HG03575 (cell line): ENCODE results near the gene RNF19B.
"Not testable (repeated sequence)": the region's sequence is repeated elsewhere in the genome, so short reads cannot be mapped to it uniquely, and the experiment has no call there.

Experiments
- ATAC-seq: cut with Tn5 transposase; IDR thresholded peaks from one replicate; pipeline ENCODE4 v1.9.1; 2021; ENCODE audit not compliant: unreplicated experiment, insufficient number of reproducible peaks, low FRiP score; ENCODE audit errors: extremely low read depth

The RNF19B gene

GRCh38 chr1:32915766-32916706 lies 48.6 kb downstream of the RNF19B start:
- no peak for ATAC-seq

DNA sequence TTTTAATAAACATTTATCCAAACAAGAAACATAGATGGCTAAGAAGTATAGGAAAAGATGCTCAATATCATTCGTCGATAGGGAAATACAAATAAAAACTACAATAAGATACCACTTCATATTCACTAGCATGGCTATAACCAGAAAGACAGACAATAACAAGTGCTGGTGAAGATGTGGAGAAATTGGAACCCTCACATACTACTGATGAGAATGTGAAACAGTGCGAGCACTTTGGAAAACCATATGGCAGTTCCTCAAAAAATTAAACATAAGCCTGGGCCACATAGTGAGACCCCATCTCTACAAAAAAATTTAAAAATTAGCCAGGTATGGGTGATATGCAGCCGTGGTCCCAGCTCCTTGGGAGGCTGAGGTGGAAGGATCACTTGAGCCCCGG lies 54.3 kb downstream of the RNF19B start:
- no peak for ATAC-seq

DNA sequence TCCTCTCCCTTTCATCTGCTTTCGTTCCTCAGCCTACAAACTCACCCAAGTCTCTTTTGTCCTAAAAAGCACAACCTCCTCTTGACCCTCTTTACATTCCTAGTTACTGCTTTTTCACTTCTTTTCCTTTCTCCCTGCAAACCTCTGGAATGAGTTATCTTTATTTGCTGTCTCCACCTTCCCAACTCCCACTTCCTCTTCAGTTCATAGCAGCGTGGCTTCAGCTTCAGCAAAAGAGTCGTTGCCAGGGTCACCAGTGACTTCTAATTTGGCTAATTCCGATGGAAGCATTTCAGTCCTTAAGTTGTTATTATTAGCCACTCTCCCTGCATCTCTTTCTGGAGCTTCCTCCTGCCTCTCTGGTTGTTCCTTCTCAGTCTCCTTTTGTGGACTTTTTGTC lies 57.2 kb downstream of the RNF19B start:
- no peak for ATAC-seq

DNA sequence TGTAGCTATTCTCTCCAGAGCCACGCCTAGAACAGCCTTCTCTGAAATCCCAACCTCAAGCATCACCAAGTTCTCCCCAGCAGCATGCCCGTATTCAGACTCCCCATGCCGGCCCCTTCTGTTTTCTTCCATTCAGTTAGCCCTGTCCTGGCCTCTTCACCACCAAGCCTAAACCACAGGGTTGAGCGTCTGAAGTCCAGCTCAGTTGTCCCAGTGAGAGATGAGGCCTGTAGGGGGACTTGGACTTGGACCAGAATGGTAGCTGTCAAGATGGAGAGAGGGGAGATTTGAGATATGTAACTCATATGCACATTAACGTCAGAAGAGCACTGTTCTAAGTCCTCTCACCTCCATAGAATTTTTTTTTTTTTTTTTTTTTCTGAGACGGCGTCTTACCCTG lies 58.0 kb downstream of the RNF19B start:
- no peak for ATAC-seq

DNA sequence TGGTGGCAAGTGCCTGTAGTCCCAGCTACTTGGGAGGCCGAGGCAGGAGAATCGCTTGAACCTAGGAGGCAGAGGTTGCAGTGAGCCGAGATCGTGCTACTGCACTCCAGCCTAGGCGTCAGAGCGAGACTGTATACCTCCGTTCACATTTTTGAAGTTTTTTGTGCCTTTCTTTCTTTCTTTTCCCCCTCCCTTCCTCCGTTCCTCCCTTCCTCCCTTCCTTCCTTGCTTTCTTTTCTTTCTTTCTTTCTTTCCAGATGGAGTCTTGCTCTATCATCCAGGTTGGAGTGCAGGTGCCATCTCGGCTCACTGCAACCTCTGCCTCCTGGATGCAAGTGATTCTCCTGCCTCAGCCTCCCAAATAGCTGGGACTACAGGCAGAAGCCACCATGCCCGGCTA lies 59.0 kb downstream of the RNF19B start:
- not testable (repeated sequence) for ATAC-seq

GRCh38 chr1:32904797-32905196 lies 59.8 kb downstream of the RNF19B start:
- ATAC-seq: no peak

DNA sequence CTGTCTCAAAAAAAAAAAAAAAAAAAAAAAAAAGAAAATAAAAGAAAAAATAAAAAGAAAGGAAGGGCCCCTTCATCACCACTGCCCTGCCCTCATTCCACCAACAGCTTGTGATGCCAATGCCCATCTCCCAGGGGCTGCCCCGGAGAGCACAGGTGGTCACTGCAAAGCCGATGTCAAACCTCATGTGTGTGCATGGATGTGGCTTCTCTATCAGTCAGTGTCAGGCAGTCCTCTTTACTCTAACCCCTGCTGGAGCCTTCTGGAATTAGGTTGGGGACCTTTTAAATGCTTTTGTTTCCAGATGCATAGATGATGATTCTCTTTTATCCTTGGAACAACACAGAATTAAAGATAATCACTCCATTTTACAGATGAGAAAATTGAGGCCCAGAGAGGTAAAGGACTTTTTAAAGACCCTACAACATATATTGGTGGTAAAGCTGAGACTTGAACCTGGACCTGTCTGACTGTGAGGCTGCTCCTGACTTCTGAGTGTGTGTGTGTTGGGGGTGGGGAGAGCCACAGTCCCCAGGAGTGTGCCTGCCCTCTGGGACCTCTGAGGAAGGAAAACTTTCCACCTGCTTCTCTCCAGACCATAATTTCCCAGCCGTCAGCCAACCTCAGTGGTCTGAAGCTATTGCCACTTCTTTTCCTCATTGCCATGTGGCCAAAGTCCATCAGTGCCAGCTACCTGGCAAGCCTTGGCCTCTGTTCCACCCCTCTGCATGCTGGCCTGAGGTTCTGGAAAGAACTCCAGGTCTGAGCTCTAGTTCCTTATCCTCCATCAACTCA lies 60.4 kb downstream of the RNF19B start:
- ATAC-seq: no peak

- no peak for ATAC-seq
Observed at GRCh38 chr1:32902535-32902920, 62.1 kb downstream of the RNF19B start.

- ATAC-seq: no peak
Observed at GRCh38 chr1:32901823-32902534, 62.6 kb downstream of the RNF19B start.

- no peak for ATAC-seq
Observed at GRCh38 chr1:32900956-32901822, 63.4 kb downstream of the RNF19B start, which contains the start of gene TMEM54. TSS of gene TMEM54 (minus strand) at chr1:32901389. CDS start at chr1:32901238, 151 bp downstream.

DNA sequence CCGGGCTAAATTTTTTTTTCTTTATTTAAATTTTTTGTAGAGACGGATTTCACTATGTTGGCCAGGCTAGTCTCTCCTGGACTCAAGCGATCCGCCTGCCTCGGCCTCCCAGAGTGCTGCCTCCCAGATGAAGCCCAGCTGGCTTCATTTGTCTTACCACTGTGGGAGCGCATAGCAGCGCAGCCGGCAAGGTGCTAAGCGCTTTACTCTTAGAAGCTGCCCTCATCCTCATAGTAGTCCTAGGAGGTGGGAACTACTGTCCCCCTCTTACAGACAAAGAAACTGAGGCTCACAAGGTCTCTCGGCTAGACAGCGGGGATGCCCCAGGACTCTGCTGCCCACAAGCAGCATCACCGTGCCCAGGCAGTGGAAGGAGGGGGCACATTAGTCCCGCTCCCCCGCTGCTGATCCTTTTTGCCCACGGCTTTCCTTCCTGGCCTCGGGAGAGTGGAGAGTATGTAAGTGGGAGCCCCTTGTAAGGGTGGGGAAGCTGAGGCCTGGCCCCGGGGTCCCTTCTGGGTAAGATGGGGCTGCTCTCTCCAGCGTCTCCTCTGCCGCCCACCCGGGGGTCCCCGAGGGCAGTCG lies 64.1 kb downstream of the RNF19B start:
- ATAC-seq: no peak

DNA sequence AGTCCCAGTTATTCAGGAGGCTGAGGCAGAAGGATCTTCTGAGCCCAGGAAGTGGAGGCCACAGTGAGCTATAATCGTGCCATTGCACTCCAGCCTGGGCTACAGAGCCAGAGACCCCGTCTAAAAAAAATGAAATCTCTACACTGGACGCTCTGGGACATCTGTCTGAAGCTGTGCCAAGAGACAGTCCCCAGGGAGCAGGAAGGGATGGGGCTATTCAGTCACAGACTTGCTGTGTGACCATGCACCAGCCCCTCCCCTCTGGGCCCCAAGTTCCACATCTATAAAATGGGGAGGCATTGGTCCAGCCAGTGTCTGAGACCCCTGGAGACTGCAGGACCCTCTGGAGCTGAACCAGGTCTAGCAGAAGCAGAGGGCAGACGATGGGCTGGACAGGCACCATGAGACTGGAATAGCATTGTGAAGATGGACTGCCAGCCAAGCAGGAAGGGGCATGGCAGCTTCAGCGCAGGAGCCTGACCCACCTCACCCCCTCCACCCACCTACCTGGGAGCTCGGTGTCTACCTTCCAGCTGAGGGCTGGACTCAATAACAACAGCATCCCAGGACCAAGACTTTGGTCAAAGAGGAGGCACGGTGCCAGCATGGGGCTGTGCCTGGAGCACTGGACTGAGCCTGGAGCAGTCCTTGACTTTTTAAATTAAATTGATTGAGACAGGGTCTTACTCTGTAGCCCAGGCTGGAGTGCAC lies 64.9 kb downstream of the RNF19B start:
- no peak for ATAC-seq

GRCh38 chr1:32898958-32899357 lies 65.7 kb downstream of the RNF19B start:
- no peak for ATAC-seq

DNA sequence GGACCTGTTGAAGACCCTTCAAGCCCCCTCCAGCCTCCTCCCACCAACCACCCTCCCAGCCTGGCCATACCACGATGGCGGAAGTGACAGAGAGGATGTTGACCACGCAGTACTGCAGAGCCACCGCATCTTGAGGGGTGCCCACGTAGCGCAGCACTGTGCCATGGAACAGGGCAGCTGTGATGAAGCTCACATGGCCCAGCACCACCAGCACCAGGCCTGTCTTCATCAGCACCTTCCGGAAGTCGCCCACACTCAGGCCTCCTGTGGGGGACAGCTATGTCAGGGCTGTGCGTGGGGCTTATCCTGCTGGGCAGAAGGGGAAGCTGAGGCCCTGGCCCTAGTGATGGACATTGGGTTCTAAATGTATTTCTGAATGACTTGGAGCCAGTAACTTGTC lies 66.6 kb downstream of the RNF19B start:
- no peak for ATAC-seq

DNA sequence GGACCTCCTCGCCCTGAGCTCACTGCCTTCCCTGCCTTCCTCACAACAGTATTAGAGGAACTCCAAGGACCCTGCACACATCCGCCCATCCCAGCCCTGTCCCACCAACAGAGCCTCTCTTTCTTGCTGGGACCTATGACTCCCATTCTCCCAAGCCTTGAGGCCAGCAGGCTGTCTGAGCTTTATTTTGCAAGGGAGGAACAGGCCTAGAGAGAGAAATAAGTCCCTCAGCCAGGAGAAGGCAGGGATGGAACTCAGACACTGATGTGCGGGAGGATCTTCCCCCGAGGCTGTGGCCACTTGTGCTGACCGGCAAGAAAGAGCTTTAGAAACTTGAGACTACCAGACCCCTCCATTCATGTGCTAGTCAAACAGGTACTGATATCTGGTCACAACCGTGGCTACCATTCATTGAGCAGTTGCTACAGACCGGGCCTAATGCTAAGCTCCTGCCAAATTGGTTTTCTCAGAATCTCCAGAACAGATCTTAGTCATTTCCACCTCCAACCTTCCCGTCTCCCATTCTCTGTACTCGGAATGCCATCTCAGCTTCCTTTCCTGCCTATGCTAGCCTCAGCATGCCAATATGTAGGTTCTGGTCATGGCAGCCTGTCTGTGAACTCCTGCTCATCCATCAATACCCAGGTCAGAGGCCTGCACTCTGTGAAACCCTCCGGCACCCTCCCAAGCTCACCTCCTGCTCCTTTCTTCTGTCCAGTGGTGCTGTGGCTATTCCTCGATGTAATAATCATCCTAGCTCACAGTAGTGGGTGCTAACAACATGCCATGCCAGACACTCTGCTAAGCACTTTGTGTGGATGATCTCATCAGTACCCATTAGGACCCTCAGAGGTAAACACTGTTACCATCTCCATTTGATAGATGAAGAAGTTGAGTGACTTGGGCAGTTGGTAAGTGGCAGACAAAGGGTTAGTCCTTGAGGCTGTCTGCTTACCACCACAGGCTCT lies 67.2 kb downstream of the RNF19B start:
- no peak for ATAC-seq

- no peak for ATAC-seq
Observed at GRCh38 chr1:32896451-32896850, 68.2 kb downstream of the RNF19B start.
